WTC11 (cell line): ENCODE measurements around the gene PEX11B.

Experiments used
- ATF1 ChIP-seq: sonication (generic); formaldehyde crosslinking; IDR thresholded peaks from 2 replicates; pipeline ENCODE4 v1.8.1; 2023; ENCODE audit warnings: mild to moderate bottlenecking, moderate library complexity, missing genetic modification reagents
- MAX ChIP-seq: sonication (generic); formaldehyde crosslinking; IDR thresholded peaks from 2 replicates; pipeline ENCODE4 v1.8.0; 2022; ENCODE audit warnings: mild to moderate bottlenecking, missing genetic modification reagents
- SMAD3 ChIP-seq: sonication (generic); formaldehyde crosslinking; IDR thresholded peaks from 2 replicates; pipeline ENCODE4 v1.8.0; 2022; ENCODE audit warnings: missing genetic modification reagents, mild to moderate bottlenecking, borderline replicate concordance
- SP1 ChIP-seq: sonication (generic); formaldehyde crosslinking; conservative IDR thresholded peaks from 2 replicates; pipeline ENCODE4 v1.8.1; 2022; ENCODE audit warnings: missing genetic modification reagents
- STAT6 ChIP-seq: sonication (generic); formaldehyde crosslinking; conservative IDR thresholded peaks from 2 replicates; pipeline ENCODE4 v1.8.1; 2023; ENCODE audit warnings: mild to moderate bottlenecking, low read depth, missing genetic modification reagents, moderate library complexity
- TEAD4 ChIP-seq: sonication (generic); formaldehyde crosslinking; IDR thresholded peaks from 2 replicates; pipeline ENCODE4 v1.8.0; 2022; ENCODE audit warnings: mild to moderate bottlenecking, missing genetic modification reagents
- TP53 ChIP-seq: sonication (generic); formaldehyde crosslinking; IDR thresholded peaks from 2 replicates; pipeline ENCODE4 v1.8.1; 2023; ENCODE audit warnings: mild to moderate bottlenecking, missing genetic modification reagents
- ZBTB43 ChIP-seq: sonication (generic); formaldehyde crosslinking; IDR thresholded peaks from 2 replicates; pipeline ENCODE4 v1.8.1; 2023; ENCODE audit warnings: mild to moderate bottlenecking, missing genetic modification reagents
- ZNF263 ChIP-seq: sonication (generic); formaldehyde crosslinking; IDR thresholded peaks from 2 replicates; pipeline ENCODE4 v1.8.1; 2022; ENCODE audit warnings: low read depth, mild to moderate bottlenecking, moderate library complexity, missing genetic modification reagents
- TF ChIP-seq, protein P1 (sequence below): fragments of 200-600 bp; IDR thresholded peaks from 2 replicates; pipeline ENCODE4 v1.8.0; 2022; ENCODE audit warnings: antibody characterized with exemption

GRCh38 chr1:145891587-145892485 lies 26.7 kb downstream of the PEX11B start:
- no peak for TF ChIP-seq SP1
- TF ChIP-seq, protein P1, sequence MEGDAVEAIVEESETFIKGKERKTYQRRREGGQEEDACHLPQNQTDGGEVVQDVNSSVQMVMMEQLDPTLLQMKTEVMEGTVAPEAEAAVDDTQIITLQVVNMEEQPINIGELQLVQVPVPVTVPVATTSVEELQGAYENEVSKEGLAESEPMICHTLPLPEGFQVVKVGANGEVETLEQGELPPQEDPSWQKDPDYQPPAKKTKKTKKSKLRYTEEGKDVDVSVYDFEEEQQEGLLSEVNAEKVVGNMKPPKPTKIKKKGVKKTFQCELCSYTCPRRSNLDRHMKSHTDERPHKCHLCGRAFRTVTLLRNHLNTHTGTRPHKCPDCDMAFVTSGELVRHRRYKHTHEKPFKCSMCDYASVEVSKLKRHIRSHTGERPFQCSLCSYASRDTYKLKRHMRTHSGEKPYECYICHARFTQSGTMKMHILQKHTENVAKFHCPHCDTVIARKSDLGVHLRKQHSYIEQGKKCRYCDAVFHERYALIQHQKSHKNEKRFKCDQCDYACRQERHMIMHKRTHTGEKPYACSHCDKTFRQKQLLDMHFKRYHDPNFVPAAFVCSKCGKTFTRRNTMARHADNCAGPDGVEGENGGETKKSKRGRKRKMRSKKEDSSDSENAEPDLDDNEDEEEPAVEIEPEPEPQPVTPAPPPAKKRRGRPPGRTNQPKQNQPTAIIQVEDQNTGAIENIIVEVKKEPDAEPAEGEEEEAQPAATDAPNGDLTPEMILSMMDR: peak; percentile 85
- no peak for TF ChIP-seq SMAD3 (CRISPR knock-in tag)
- no peak for TF ChIP-seq MAX (CRISPR knock-in tag)
- TF ChIP-seq TEAD4 (CRISPR knock-in tag): no peak
- TF ChIP-seq TP53 (CRISPR knock-in tag): no peak
- no peak for TF ChIP-seq ATF1 (CRISPR knock-in tag)
- TF ChIP-seq ZNF263 (CRISPR knock-in tag): no peak
- TF ChIP-seq ZBTB43 (CRISPR knock-in tag): no peak
- TF ChIP-seq STAT6 (CRISPR knock-in tag): no peak
